GM18870 (cell line): Measurements from ENCODE around the gene C19orf47.

Experiments
- ATAC-seq: cut with Tn5 transposase; IDR thresholded peaks from one replicate; pipeline ENCODE4 v1.9.1; 2021; ENCODE audit warnings: moderate library complexity; ENCODE audit not compliant: unreplicated experiment

C19orf47 gene

GRCh38 chr19:40284251-40284500 is 64.0 kb downstream of the C19orf47 start:
- ATAC-seq, result no peak

- no peak for ATAC-seq
Observed at GRCh38 chr19:40283414-40284250, 64.6 kb downstream of the C19orf47 start.

GRCh38 chr19:40282920-40283319 is 65.3 kb downstream of the C19orf47 start:
- no peak for ATAC-seq

- no peak for ATAC-seq
Observed at GRCh38 chr19:40282209-40282580, 66.0 kb downstream of the C19orf47 start.

GRCh38 chr19:40281381-40282208 is 66.6 kb downstream of the C19orf47 start:
- no peak for ATAC-seq

- ATAC-seq, result no peak
Observed at GRCh38 chr19:40280608-40281221, 67.5 kb downstream of the C19orf47 start.

GRCh38 chr19:40279761-40280607 is 68.2 kb downstream of the C19orf47 start:
- no peak for ATAC-seq

- ATAC-seq, result no peak
Observed at GRCh38 chr19:40279120-40279551, 69.1 kb downstream of the C19orf47 start.

GRCh38 chr19:40278361-40279035 is 69.7 kb downstream of the C19orf47 start:
- ATAC-seq, result no peak

- ATAC-seq, result no peak
Observed at GRCh38 chr19:40277356-40278059, 70.7 kb downstream of the C19orf47 start.

- no peak for ATAC-seq
Observed at GRCh38 chr19:40274585-40275544, 73.3 kb downstream of the C19orf47 start.

- ATAC-seq, result no peak
Observed at GRCh38 chr19:40273469-40274360, 74.5 kb downstream of the C19orf47 start.

GRCh38 chr19:40272261-40272660 is 75.9 kb downstream of the C19orf47 start:
- ATAC-seq, result no peak

GRCh38 chr19:40271706-40272105 is 76.5 kb downstream of the C19orf47 start:
- ATAC-seq, result no peak

GRCh38 chr19:40270362-40271089 is 77.7 kb downstream of the C19orf47 start:
- no peak for ATAC-seq
